SK-N-MC (cell line): ENCODE measurements around the gene MAP4K2.

Experiments
- EZH2 ChIP-seq: fragments of 200-600 bp; sonication (generic); IDR thresholded peaks from one replicate; pipeline ENCODE4 v1.6.1; 2017; ENCODE audit warnings: antibody characterized with exemption
- POLR2AphosphoS5 ChIP-seq: IDR thresholded peaks from 2 replicates; pipeline ENCODE4 v1.6.1; 2012; ENCODE audit warnings: mild to moderate bottlenecking, low read depth, low read length, borderline replicate concordance

GRCh38 chr11:64762674-64763525 is 40.1 kb downstream of the MAP4K2 start:
- TF ChIP-seq EZH2 (no peak), POLR2AphosphoS5 (0 out of 2 replicates have a peak, but pooled peaks have one; percentile 16)
